ENCODE data around the gene ICA1.
"Not testable (repeated sequence)": the region's sequence is repeated elsewhere in the genome, so short reads cannot be mapped to it uniquely, and the experiment has no call there.

ICA1 gene

GRCh38 chr7:8254667-8255066 lies 7.3 kb downstream of the ICA1 start:
- no peak for TF ChIP-seq CTCF (conservative IDR thresholded peaks at IDR 0.05; ENCODE audit: low read depth, low read length)
- no peak overlapping the region for H3K4me3 ChIP-seq (ENCODE audit: low read length)
- DNase-seq (ENCODE audit: low read depth): no peak

- TF ChIP-seq CTCF (conservative IDR thresholded peaks at IDR 0.05; ENCODE audit: low read depth, low read length): no peak
- DNase-seq (ENCODE audit: low read depth): no peak
- H3K4me3 ChIP-seq (ENCODE audit: low read length): no peak overlapping the region
Measured at GRCh38 chr7:8254215-8254614, 7.8 kb downstream of the ICA1 start.

GRCh38 chr7:8251195-8251594 lies 10.8 kb downstream of the ICA1 start:
- no peak overlapping the region for H3K4me3 ChIP-seq (ENCODE audit: low read length)
- DNase-seq (ENCODE audit: low read depth): no peak
- no peak for TF ChIP-seq CTCF (conservative IDR thresholded peaks at IDR 0.05; ENCODE audit: low read depth, low read length)

GRCh38 chr7:8250547-8250946 lies 11.4 kb downstream of the ICA1 start:
- no peak for DNase-seq (ENCODE audit: low read depth)
- no peak overlapping the region for H3K4me3 ChIP-seq (ENCODE audit: low read length)
- TF ChIP-seq CTCF (conservative IDR thresholded peaks at IDR 0.05; ENCODE audit: low read depth, low read length): no peak

GRCh38 chr7:8249121-8249520 lies 12.8 kb downstream of the ICA1 start:
- no peak for DNase-seq (ENCODE audit: low read depth)
- no peak overlapping the region for H3K4me3 ChIP-seq (ENCODE audit: low read length)
- TF ChIP-seq CTCF (conservative IDR thresholded peaks at IDR 0.05; ENCODE audit: low read depth, low read length): no peak

GRCh38 chr7:8246020-8246419 lies 15.9 kb downstream of the ICA1 start:
- no peak for TF ChIP-seq CTCF (conservative IDR thresholded peaks at IDR 0.05; ENCODE audit: low read depth, low read length)
- no peak for DNase-seq (ENCODE audit: low read depth)

GRCh38 chr7:8245032-8245431 lies 16.9 kb downstream of the ICA1 start:
- not testable (repeated sequence) for H3K4me3 ChIP-seq (ENCODE audit: low read length); DNase-seq (ENCODE audit: low read depth)

More at GRCh38 chr7:8246020-8246419, 15.9 kb downstream of the ICA1 start:
- H3K4me3 ChIP-seq (ENCODE audit: low read length): no peak overlapping the region

GRCh38 chr7:8243059-8243458 lies 18.9 kb downstream of the ICA1 start:
- DNase-seq (ENCODE audit: low read depth); H3K4me3 ChIP-seq (ENCODE audit: low read length): not testable (repeated sequence)

GRCh38 chr7:8239702-8240362 lies 22.1 kb downstream of the ICA1 start:
- not testable (repeated sequence) for DNase-seq (ENCODE audit: low read depth); H3K4me3 ChIP-seq (ENCODE audit: low read length)
